Muscle of leg (tissue), 11 donors: ENCODE data around the gene SPRED3. TPM values are rescaled to one million over a fixed set of nuclear protein-coding genes. Genes with fewer than 3 reads are reported as not detected.
A peak's percentile ranks its signal among the peaks of the same experiment; 100 is the strongest.

Experiments used
- DNase-seq: peaks from one replicate; pipeline ENCODE4 v3.0.0; 2013
- H3K27ac ChIP-seq: one replicate; pipeline ENCODE4 v1.5.1; 2013; ENCODE audit warnings: mild to moderate bottlenecking, low read length, control low read depth
- H3K27me3 ChIP-seq: one replicate; pipeline ENCODE4 v1.6.1; 2013; ENCODE audit warnings: low read length; ENCODE audit not compliant: control insufficient read depth, insufficient read depth
- H3K36me3 ChIP-seq: one replicate; pipeline ENCODE4 v1.6.1; 2013; ENCODE audit warnings: low read length; ENCODE audit not compliant: control insufficient read depth, insufficient read depth
- H3K4me1 ChIP-seq: one replicate; pipeline ENCODE4 v1.6.1; 2013; ENCODE audit warnings: low read length; ENCODE audit not compliant: control insufficient read depth, insufficient read depth
- H3K4me3 ChIP-seq: one replicate; pipeline ENCODE4 v1.5.1; 2013; ENCODE audit warnings: low read length, control low read depth
- H3K9me3 ChIP-seq: replicated peaks from 2 replicates; pipeline ENCODE4 v1.6.1; 2013; ENCODE audit warnings: low read depth, low read length; ENCODE audit not compliant: control insufficient read depth
- WGBS: methylation state at CpG from one replicate; pipeline ENCODE4 v1.1.5; 2013; ENCODE audit warnings: missing lambda C conversion rate; ENCODE audit not compliant: insufficient coverage; 5-methylcytosine and 5-hydroxymethylcytosine counted together
- polyA plus RNA-seq, 8 donors: library from polyadenylated mRNA; unstranded; fragments of 120-200 nt; gene quantifications; one replicate each; pipeline versions ENCODE4 v1.2.1 to v1.2.3, GENCODE V29; 2013; ENCODE audit warnings: inconsistent platforms in 1 of 8, low replicate concordance in 1 of 8; ENCODE audit not compliant: insufficient read length in 8 of 8, insufficient read depth in 1 of 8
- total RNA-seq: library from RNA; stranded (reverse); fragments of 120-200 nt; gene quantifications from one replicate; pipeline ENCODE4 v1.2.4, GENCODE V29; 2013

SPRED3 gene
- total and polyA plus RNA-seq, 9 donors = 0.09 to 0.87 (median 0.41) TPM

GRCh38 chr19:38371081-38371480 lies 17.4 kb upstream of the SPRED3 start:
- Histone ChIP-seq H3K9me3 (no peaks in the 10 kb centered on the region), H3K4me1 (peaks cover 10% of the 10 kb centered on the region), H3K36me3 (peaks cover 3% of the 10 kb centered on the region), H3K27ac (no peak overlapping the region), H3K27me3 (peaks cover 14% of the 10 kb centered on the region), H3K4me3 (no peak overlapping the region)
- DNase-seq = no peak
- WGBS = 100% methylated on average over 1 of the region's 6 CpGs

DNA sequence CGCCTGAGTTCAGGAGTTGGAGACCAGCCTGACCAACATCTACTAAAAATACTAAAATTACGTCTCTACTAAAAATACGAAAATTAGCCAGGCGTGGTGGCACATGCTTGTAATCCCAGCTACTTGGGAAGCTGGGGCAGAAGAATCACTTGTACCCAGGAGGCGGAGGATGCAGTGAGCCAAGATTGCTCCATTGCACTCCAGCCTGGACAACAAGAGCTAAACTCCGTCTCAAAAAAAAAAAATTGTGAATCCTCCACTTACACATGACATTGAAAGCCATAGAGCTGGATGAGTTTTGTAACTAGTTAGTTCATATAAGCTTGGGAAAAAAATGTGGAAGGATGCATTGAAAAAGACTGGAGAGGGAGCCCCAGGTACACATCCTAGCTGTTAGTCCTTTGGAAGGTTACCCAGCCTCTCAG lies 14.6 kb upstream of the SPRED3 start:
- WGBS = 66% methylated on average over 4 of the region's 6 CpGs

GRCh38 chr19:38374332-38375097 lies 14.0 kb upstream of the SPRED3 start, which contains the start of gene PSMD8:
TSS of gene PSMD8 (plus strand) at chr19:38374571. CDS start at chr19:38374602, 31 bp downstream.
- WGBS = under 1% methylated on average over 65 of the region's 65 CpGs

More for the DNA sequence above, 14.6 kb upstream of the SPRED3 start:
- Histone ChIP-seq H3K4me3 (peak overlapping the region; percentile 98), H3K36me3 (peaks cover 21% of the 10 kb centered on the region), H3K9me3 (no peaks in the 10 kb centered on the region), H3K27me3 (peaks cover 4% of the 10 kb centered on the region), H3K4me1 (peaks cover 20% of the 10 kb centered on the region), H3K27ac (peak overlapping the region; percentile 98)
- DNase-seq = no peak

DNA sequence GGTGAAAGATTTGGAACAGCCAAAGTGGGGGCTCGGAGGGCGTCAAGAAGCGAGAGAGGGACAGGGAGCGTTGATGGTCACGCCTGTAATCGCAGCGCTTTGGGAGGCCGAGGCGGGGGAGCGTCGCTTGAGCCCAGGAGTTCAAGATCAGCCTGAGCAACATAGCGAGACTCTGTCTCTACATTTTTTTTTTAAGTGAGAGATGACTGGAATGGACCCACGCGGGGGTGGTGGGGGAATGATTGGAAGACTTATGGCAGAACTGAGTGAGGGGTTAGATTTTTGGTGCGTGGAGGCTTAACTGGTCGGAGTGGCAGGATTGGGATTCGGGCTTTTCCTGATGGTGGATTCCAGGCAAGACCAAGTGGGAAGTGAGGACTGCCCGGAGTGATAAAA lies 13.4 kb upstream of the SPRED3 start:
- H3K9me3 ChIP-seq = no peaks in the 10 kb centered on the region
- under 1% methylated on average over 18 of the region's 18 CpGs for WGBS
- peak overlapping the region; percentile 98 for H3K27ac ChIP-seq
- peaks cover 4% of the 10 kb centered on the region for H3K27me3 ChIP-seq
- peaks cover 30% of the 10 kb centered on the region for H3K36me3 ChIP-seq
- peaks cover 20% of the 10 kb centered on the region for H3K4me1 ChIP-seq
- peak overlapping the region; percentile 98 for H3K4me3 ChIP-seq
- DNase-seq = no peak

More at GRCh38 chr19:38374332-38375097, 14.0 kb upstream of the SPRED3 start, which contains the start of gene PSMD8:
- H3K27me3 ChIP-seq = peaks cover 4% of the 10 kb centered on the region
- H3K27ac ChIP-seq = peak within 1 kb of the TSS; percentile 98
- DNase-seq = peak; percentile 100
- H3K36me3 ChIP-seq = peaks cover 27% of the 10 kb centered on the region
- peak within 1 kb of the TSS; percentile 98 for H3K4me3 ChIP-seq
- H3K4me1 ChIP-seq = peaks cover 20% of the 10 kb centered on the region
- no peaks in the 10 kb centered on the region for H3K9me3 ChIP-seq

GRCh38 chr19:38375748-38376147 lies 12.7 kb upstream of the SPRED3 start:
- Histone ChIP-seq H3K4me1 (peaks cover 20% of the 10 kb centered on the region), H3K27me3 (peaks cover 4% of the 10 kb centered on the region), H3K9me3 (no peaks in the 10 kb centered on the region), H3K4me3 (peak overlapping the region; percentile 98), H3K27ac (peak overlapping the region; percentile 98), H3K36me3 (peaks cover 37% of the 10 kb centered on the region)
- peak; percentile 36 for DNase-seq
- 60% methylated on average over 4 of the region's 5 CpGs for WGBS

DNA sequence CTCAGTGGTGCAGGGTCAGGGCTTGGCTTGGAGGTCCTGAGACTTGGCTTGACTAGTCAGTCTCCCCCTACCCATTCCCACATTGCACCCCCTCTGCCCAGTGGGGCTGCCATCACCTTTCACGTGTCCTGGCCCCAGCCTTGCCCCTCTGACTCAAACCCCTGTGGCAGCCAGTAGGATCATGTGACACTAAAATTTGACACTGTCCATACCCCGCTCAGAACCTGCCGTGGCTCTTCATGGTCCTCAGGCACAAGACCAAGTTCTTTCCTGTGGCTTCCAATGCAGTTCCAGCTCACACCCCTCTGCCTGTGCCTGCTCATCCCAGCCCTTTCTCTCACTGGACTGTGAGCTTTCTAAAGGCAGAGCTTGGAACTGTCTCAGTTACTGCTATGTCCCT lies 11.9 kb upstream of the SPRED3 start:
- 66% methylated on average over 3 of the region's 3 CpGs for WGBS
- DNase-seq = no peak
- Histone ChIP-seq H3K4me1 (peaks cover 20% of the 10 kb centered on the region), H3K27me3 (no peaks in the 10 kb centered on the region), H3K9me3 (no peaks in the 10 kb centered on the region), H3K4me3 (no peak overlapping the region), H3K27ac (no peak overlapping the region), H3K36me3 (peaks cover 45% of the 10 kb centered on the region)

DNA sequence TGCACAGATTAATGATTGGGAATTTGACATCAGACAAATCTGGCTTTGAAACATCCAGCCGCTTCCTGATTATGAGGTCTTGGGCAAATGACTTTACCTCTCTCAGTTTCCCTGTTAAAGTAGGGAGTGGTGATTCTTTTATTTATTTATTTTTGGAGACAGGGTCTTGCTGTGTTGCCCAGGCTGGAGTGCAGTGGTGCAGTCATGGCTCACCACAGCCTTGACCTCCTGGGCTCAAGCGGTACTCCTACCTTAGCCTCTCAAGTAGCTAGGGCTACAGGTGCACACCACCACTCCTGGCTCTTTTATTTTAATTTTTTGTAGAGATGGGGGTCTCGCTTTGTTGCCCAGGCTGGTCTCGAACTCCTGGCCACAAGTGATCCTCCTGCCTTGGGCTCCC lies 11.4 kb upstream of the SPRED3 start:
- H3K4me1 ChIP-seq = peaks cover 20% of the 10 kb centered on the region
- H3K9me3 ChIP-seq = no peaks in the 10 kb centered on the region
- WGBS = no CpG with 5 or more reads among the region's 4 CpGs
- H3K36me3 ChIP-seq = peaks cover 50% of the 10 kb centered on the region
- no peaks in the 10 kb centered on the region for H3K27me3 ChIP-seq
- H3K4me3 ChIP-seq = no peak overlapping the region
- no peak for DNase-seq
- H3K27ac ChIP-seq = no peak overlapping the region

- DNase-seq = no peak
- H3K27ac ChIP-seq = no peak overlapping the region
- H3K4me3 ChIP-seq = no peak overlapping the region
- peaks cover 20% of the 10 kb centered on the region for H3K4me1 ChIP-seq
- 99% methylated on average over 10 of the region's 10 CpGs for WGBS
- H3K36me3 ChIP-seq = peaks cover 66% of the 10 kb centered on the region
- no peaks in the 10 kb centered on the region for H3K9me3 ChIP-seq
- peaks cover 11% of the 10 kb centered on the region for H3K27me3 ChIP-seq
These were observed 9.6 kb upstream of the SPRED3 start for GRCh38 chr19:38378866-38379265.

- Histone ChIP-seq H3K4me3 (no peak overlapping the region), H3K27ac (no peak overlapping the region), H3K27me3 (peaks cover 34% of the 10 kb centered on the region), H3K36me3 (peaks cover 75% of the 10 kb centered on the region), H3K9me3 (no peaks in the 10 kb centered on the region), H3K4me1 (peaks cover 13% of the 10 kb centered on the region)
- no peak for DNase-seq
- WGBS = 87% methylated on average over 7 of the region's 9 CpGs
These were observed 7.4 kb upstream of the SPRED3 start for GRCh38 chr19:38381138-38381537.

DNA sequence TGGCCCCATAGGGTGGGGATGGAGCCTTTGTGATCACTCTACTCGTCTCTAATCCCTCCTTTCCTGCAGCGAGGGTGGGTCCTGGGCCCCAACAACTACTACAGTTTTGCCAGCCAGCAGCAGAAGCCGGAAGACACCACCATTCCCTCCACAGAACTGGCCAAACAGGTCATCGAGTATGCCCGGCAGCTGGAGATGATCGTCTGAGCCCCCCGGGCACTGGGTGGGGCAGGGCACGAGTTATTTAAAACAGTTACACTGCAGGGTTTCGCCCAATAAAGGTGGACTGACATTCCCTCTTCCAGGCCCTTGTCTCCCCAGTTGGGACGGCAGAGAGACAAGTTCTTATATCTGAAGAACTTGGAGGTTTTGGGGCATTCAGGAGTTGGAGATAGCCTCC lies 5.3 kb upstream of the SPRED3 start:
- WGBS = 83% methylated on average over 2 of the region's 10 CpGs
- Histone ChIP-seq H3K4me1 (peaks cover 23% of the 10 kb centered on the region), H3K27me3 (peaks cover 54% of the 10 kb centered on the region), H3K9me3 (no peaks in the 10 kb centered on the region), H3K4me3 (no peak overlapping the region), H3K27ac (no peak overlapping the region), H3K36me3 (peaks cover 63% of the 10 kb centered on the region)
- DNase-seq = no peak
